PC-3 (cell line): ENCODE results near the gene SRSF2. TPM values are rescaled to one million over a fixed set of nuclear protein-coding genes. Genes with fewer than 3 reads are reported as not detected.

Experiments
- ATAC-seq: fragments of 200-7000 bp; cut with Tn5 transposase; 2 replicates; pipeline ENCODE4 v1.9.1; 2020; ENCODE audit warnings: mild to moderate bottlenecking, moderate library complexity
- BruUV-seq: library from RNA; stranded (reverse); fragments of 400-500 nt; replicated peaks from 2 replicates; lab custom pipeline; 2021; lab: Mats Ljungman, UMichigan
- CTCF ChIA-PET: fragments of 300-600 bp; sonication (Branson Sonifier 250); formaldehyde crosslinking; loops from one replicate; lab custom pipeline; 2022; ENCODE audit warnings: antibody characterized with exemption; lab: Charles Lee
- POLR2A ChIA-PET: fragments of 300-600 bp; sonication (Branson Sonifier 250); formaldehyde crosslinking; loops from one replicate; lab custom pipeline; 2022; ENCODE audit warnings: antibody characterized with exemption; ENCODE audit not compliant: unreplicated experiment; lab: Charles Lee
- DNase-seq: peaks from one replicate; pipeline ENCODE4 v3.0.0-alpha.2; 2015
- H2AFZ ChIP-seq: fragments of 300-600 bp; sonication (generic); 2 replicates; pipeline ENCODE4 v1.6.0; 2016; ENCODE audit warnings: antibody characterized with exemption, low read length
- H3F3A ChIP-seq: fragments of 300-600 bp; sonication (generic); one replicate; pipeline ENCODE4 v1.6.0; 2017; ENCODE audit warnings: antibody characterized with exemption, low read length, control low read depth, mild to moderate bottlenecking; ENCODE audit not compliant: unreplicated experiment
- H3K27ac ChIP-seq: fragments of 300-600 bp; sonication (generic); 2 replicates; pipeline ENCODE4 v1.5.1; 2016; ENCODE audit warnings: mild to moderate bottlenecking, low read length
- H3K27me3 ChIP-seq: fragments of 300-600 bp; sonication (generic); 2 replicates; pipeline ENCODE4 v1.6.1; 2016; ENCODE audit warnings: low read length, mixed read lengths
- H3K36me3 ChIP-seq: fragments of 300-600 bp; sonication (generic); 2 replicates; pipeline ENCODE4 v1.6.1; 2016; ENCODE audit warnings: low read depth, mixed run types, low read length, mixed read lengths
- H3K4me1 ChIP-seq: fragments of 300-600 bp; sonication (generic); 2 replicates; pipeline ENCODE4 v1.5.1; 2016; ENCODE audit warnings: low read length; ENCODE audit not compliant: insufficient read depth
- H3K4me2 ChIP-seq: fragments of 300-600 bp; sonication (generic); 2 replicates; pipeline ENCODE4 v1.6.0; 2016; ENCODE audit warnings: low read length
- H3K4me3 ChIP-seq: fragments of 300-600 bp; sonication (generic); 2 replicates; pipeline ENCODE4 v1.5.1; 2016; ENCODE audit warnings: mild to moderate bottlenecking, low read length, mixed read lengths
- H3K79me2 ChIP-seq: fragments of 300-600 bp; sonication (generic); 2 replicates; pipeline ENCODE4 v1.6.1; 2017; ENCODE audit warnings: low read length, mixed read lengths
- H3K9ac ChIP-seq: fragments of 300-600 bp; sonication (generic); 2 replicates; pipeline ENCODE4 v1.6.0; 2016; ENCODE audit warnings: mild to moderate bottlenecking, low read length
- H3K9me2 ChIP-seq: fragments of 300-600 bp; sonication (generic); replicated peaks from 2 replicates; pipeline ENCODE4 v1.6.1; 2016; ENCODE audit warnings: mixed run types, low read length, mixed read lengths
- H3K9me3 ChIP-seq: fragments of 300-600 bp; sonication (generic); 2 replicates; pipeline ENCODE4 v1.6.1; 2016; ENCODE audit warnings: low read length, mixed read lengths
- H4K20me1 ChIP-seq: fragments of 300-600 bp; sonication (generic); 2 replicates; pipeline ENCODE4 v1.6.1; 2016; ENCODE audit warnings: low read length, mixed read lengths
- CTCF ChIP-seq: fragments of 300-600 bp; sonication (generic); conservative IDR thresholded peaks from 2 replicates; pipeline ENCODE4 v1.5.1; 2017; ENCODE audit warnings: antibody characterized with exemption, low read depth, mild to moderate bottlenecking, low read length
- EZH2 ChIP-seq: fragments of 300-600 bp; sonication (generic); IDR thresholded peaks from one replicate; pipeline ENCODE4 v1.6.1; 2017; ENCODE audit warnings: antibody characterized with exemption, mild to moderate bottlenecking, low read length; ENCODE audit not compliant: unreplicated experiment
- EZH2phosphoT487 ChIP-seq: fragments of 300-600 bp; sonication (generic); IDR thresholded peaks from 2 replicates; pipeline ENCODE4 v1.6.1; 2018; ENCODE audit warnings: mild to moderate bottlenecking, antibody characterized with exemption, low read length, borderline replicate concordance
- intact Hi-C: fragments of 100-400 bp; cut with micrococcal nuclease; formaldehyde crosslinking; loops from 2 replicates; pipeline ENCODE4 v1.9.0; 2023
- total RNA-seq: library from RNA; depleted of rRNA; stranded (reverse); fragments of >200 nt; gene quantifications from 2 replicates; pipeline ENCODE4 v1.2.3, GENCODE V29; 2014

SRSF2 gene
- total RNA-seq, 1 experiment from 2014 or later, result 859 TPM

- Histone ChIP-seq H3K27ac (peak overlapping the region; percentile 64), H3K9me2 (no peaks in the 10 kb centered on the region), H3K36me3 (peaks cover 8% of the 10 kb centered on the region; the same call in 1 of the 2 replicates), H4K20me1 (no peaks in the 10 kb centered on the region), H2AFZ (peak overlapping the region; percentile 66), H3K4me3 (peak overlapping the region; percentile 73), H3K9me3 (no peaks in the 10 kb centered on the region), H3K9ac (peak overlapping the region; percentile 64), H3K27me3 (no peaks in the 10 kb centered on the region), H3K4me2 (peak overlapping the region; percentile 89), H3F3A (no peaks in the 10 kb centered on the region), H3K79me2 (peaks cover 36% of the 10 kb centered on the region), H3K4me1 (peaks cover 25% of the 10 kb centered on the region)
- ATAC-seq, result peak; percentile 74
- intact Hi-C loops, result no loop called here
- ChIA-PET POLR2A (interaction anchor here (0.5 to 0.6 kb wide), 3 partner anchors 19 to 209 kb away, joined by 3 to 12 read pairs (median 9); no protein-coding TSS in a partner anchor), CTCF (no interaction called here)
- TF ChIP-seq EZH2, result no peak
- no peak for TF ChIP-seq CTCF
- TF ChIP-seq EZH2phosphoT487, result no peak
- BruUV-seq, result TSS peak; percentile 95
- DNase-seq, result peak; percentile 88
These were observed 27.8 kb downstream of the SRSF2 start for GRCh38 chr17:76709077-76709950.

- H3K9me2 ChIP-seq, result no peaks in the 10 kb centered on the region
- H3K79me2 ChIP-seq, result peaks cover 37% of the 10 kb centered on the region
- no TSS peak for BruUV-seq
- H3K4me2 ChIP-seq, result no peak overlapping the region
- DNase-seq, result no peak
- no peaks in the 10 kb centered on the region for H4K20me1 ChIP-seq
- H3K27me3 ChIP-seq, result no peaks in the 10 kb centered on the region
- peaks cover 25% of the 10 kb centered on the region for H3K4me1 ChIP-seq
- H3K4me3 ChIP-seq, result no peak overlapping the region
- ChIA-PET POLR2A (interaction anchor here (0.5 kb wide), 1 partner anchor 24 kb away, joined by 3 read pairs; no protein-coding TSS in a partner anchor), CTCF (interaction anchor here (1.0 kb wide), 1 partner anchor 27 kb away, joined by 3 read pairs; no protein-coding TSS in a partner anchor)
- H3K9me3 ChIP-seq, result no peaks in the 10 kb centered on the region
- intact Hi-C loops, result no loop called here
- no peak overlapping the region for H3K9ac ChIP-seq
- H3F3A ChIP-seq, result no peaks in the 10 kb centered on the region
- no peaks in the 10 kb centered on the region for H3K36me3 ChIP-seq
- no peak overlapping the region for H2AFZ ChIP-seq
- TF ChIP-seq EZH2 (no peak), CTCF (no peak), EZH2phosphoT487 (no peak)
- ATAC-seq, result no peak
- no peak overlapping the region for H3K27ac ChIP-seq
These were observed 28.9 kb downstream of the SRSF2 start for GRCh38 chr17:76707985-76708807.
